ENCODE measurements around the gene ATL2. TPM values are rescaled to one million over a fixed set of nuclear protein-coding genes. Genes with fewer than 3 reads are reported as not detected.

The ATL2 gene
- total and polyA plus RNA-seq, 2 donors (not counting 3 experiments of a cell fraction or from before 2014, with no cell fraction given), result 23.9 to 45.5 TPM

- Histone ChIP-seq H2AFZ (ENCODE audit: low read depth, low read length) (no peak overlapping the region), H3K27ac (ENCODE audit: insufficient read depth, low read depth, low read length) (no peak overlapping the region), H3K9me1 (replicated peaks; ENCODE audit: control insufficient read depth, extremely low read depth, insufficient read depth, low read length) (no peaks in the 10 kb centered on the region), H3K4me3 (replicated peaks in 1 of 3; ENCODE audit: insufficient read depth in 1 of 3, low read depth in 1 of 3, low read length in 3 of 3) (no peak overlapping the region), H3K79me2 (ENCODE audit: control insufficient read depth, insufficient read depth, low read length) (no peaks in the 10 kb centered on the region), H3K36me3 (ENCODE audit: control insufficient read depth in 2 of 2, extremely low read depth in 1 of 2, insufficient read depth in 2 of 2, low read length in 2 of 2) (no peaks in the 10 kb centered on the region), H4K20me1 (replicated peaks; ENCODE audit: control insufficient read depth, extremely low read depth, insufficient read depth, low read length) (no peaks in the 10 kb centered on the region), H3K27me3 (ENCODE audit: control insufficient read depth in 2 of 2, insufficient read depth in 2 of 2, low read length in 2 of 2) (no peaks in the 10 kb centered on the region), H3K4me2 (ENCODE audit: insufficient read depth, low read length) (no peak overlapping the region), H3K9ac (replicated peaks; ENCODE audit: extremely low read depth, insufficient read depth, low read length) (no peak overlapping the region), H3K9me3 (replicated peaks; ENCODE audit: control insufficient read depth, insufficient read depth, low read length) (no peaks in the 10 kb centered on the region), H3K4me1 (ENCODE audit: control insufficient read depth, extremely low read depth, insufficient read depth, low read length) (no peaks in the 10 kb centered on the region)
- no peak for DNase-seq (ENCODE audit: low read depth, low spot score)
- intact Hi-C loops (cut with micrococcal nuclease), result no loop called here
- ChIA-PET CTCF (interaction anchor here (1.4 to 3.2 kb wide), 2 partner anchors 153 to 288 kb away, joined by 4 to 13 read pairs; no protein-coding TSS in a partner anchor), POLR2A (no interaction called here)
- dilution Hi-C loops (cut with MboI; ENCODE audit: extremely low pct_ligation_motif_present, low sequenced_read_pairs), result no loop called here
- BruUV-seq (replicated peaks), result no TSS peak
- TF ChIP-seq GATA2 (IDR thresholded peaks at IDR 0.05; ENCODE audit: insufficient read depth, insufficient read length, low read depth, low read length), result no peak
- no peak for TF ChIP-seq MYC (IDR thresholded peaks at IDR 0.05; ENCODE audit: low read depth, low read length)
- no peak for TF ChIP-seq EZH2 (IDR thresholded peaks at IDR 0.05; ENCODE audit: borderline replicate concordance, low read depth, low read length, severe bottlenecking)
- no peak for TF ChIP-seq FOS (IDR thresholded peaks at IDR 0.05; ENCODE audit: borderline replicate concordance, insufficient read depth, low read length)
- no peak for TF ChIP-seq MAX (IDR thresholded peaks at IDR 0.05; ENCODE audit: insufficient read depth, insufficient read length)
- TF ChIP-seq POLR2A (IDR thresholded peaks at IDR 0.05; ENCODE audit: low read depth, low read length), result no peak
- no peak for TF ChIP-seq POLR2AphosphoS5 (IDR thresholded peaks at IDR 0.05; ENCODE audit: insufficient read depth, low read depth, low read length)
- no peak for FAIRE-seq
These were observed 107.7 kb downstream of the ATL2 start for GRCh38 chr2:38269421-38269820.

- Histone ChIP-seq H3K4me1 (ENCODE audit: control insufficient read depth, extremely low read depth, insufficient read depth, low read length) (no peaks in the 10 kb centered on the region), H4K20me1 (replicated peaks; ENCODE audit: control insufficient read depth, extremely low read depth, insufficient read depth, low read length) (no peaks in the 10 kb centered on the region), H3K4me2 (ENCODE audit: insufficient read depth, low read length) (no peak overlapping the region), H3K27ac (ENCODE audit: insufficient read depth, low read depth, low read length) (no peak overlapping the region), H3K36me3 (ENCODE audit: control insufficient read depth in 2 of 2, extremely low read depth in 1 of 2, insufficient read depth in 2 of 2, low read length in 2 of 2) (no peaks in the 10 kb centered on the region), H3K9me3 (replicated peaks; ENCODE audit: control insufficient read depth, insufficient read depth, low read length) (no peaks in the 10 kb centered on the region), H2AFZ (ENCODE audit: low read depth, low read length) (no peak overlapping the region), H3K79me2 (ENCODE audit: control insufficient read depth, insufficient read depth, low read length) (no peaks in the 10 kb centered on the region), H3K4me3 (replicated peaks in 1 of 3; ENCODE audit: insufficient read depth in 1 of 3, low read depth in 1 of 3, low read length in 3 of 3) (no peak overlapping the region), H3K27me3 (ENCODE audit: control insufficient read depth in 2 of 2, insufficient read depth in 2 of 2, low read length in 2 of 2) (no peaks in the 10 kb centered on the region), H3K9ac (replicated peaks; ENCODE audit: extremely low read depth, insufficient read depth, low read length) (no peak overlapping the region), H3K9me1 (replicated peaks; ENCODE audit: control insufficient read depth, extremely low read depth, insufficient read depth, low read length) (no peaks in the 10 kb centered on the region)
- FAIRE-seq, result no peak
- intact Hi-C loops (cut with micrococcal nuclease) (no loop called here), dilution Hi-C loops (cut with MboI; ENCODE audit: extremely low pct_ligation_motif_present, low sequenced_read_pairs) (no loop called here)
- BruUV-seq (replicated peaks), result no TSS peak
- no peak for DNase-seq (ENCODE audit: low read depth, low spot score)
- ChIA-PET CTCF (interaction anchor here (0.9 to 3.2 kb wide), 3 partner anchors 36 to 287 kb away, joined by 3 to 13 read pairs (median 4); no protein-coding TSS in a partner anchor), POLR2A (no interaction called here)
- TF ChIP-seq FOS (IDR thresholded peaks at IDR 0.05; ENCODE audit: borderline replicate concordance, insufficient read depth, low read length), result no peak
These were observed 108.3 kb downstream of the ATL2 start for GRCh38 chr2:38268691-38269327.
